Cardiac atrium fibroblast (primary cell): ENCODE measurements around the gene LDLRAP1. TPM values are rescaled to one million over a fixed set of nuclear protein-coding genes. Genes with fewer than 3 reads are reported as not detected.

Source experiments
- total RNA-seq: library from RNA; depleted of rRNA; stranded (reverse); fragments of >200 nt; gene quantifications from 2 replicates; pipeline ENCODE4 v1.2.3, GENCODE V29; 2015

Gene LDLRAP1, protein sequence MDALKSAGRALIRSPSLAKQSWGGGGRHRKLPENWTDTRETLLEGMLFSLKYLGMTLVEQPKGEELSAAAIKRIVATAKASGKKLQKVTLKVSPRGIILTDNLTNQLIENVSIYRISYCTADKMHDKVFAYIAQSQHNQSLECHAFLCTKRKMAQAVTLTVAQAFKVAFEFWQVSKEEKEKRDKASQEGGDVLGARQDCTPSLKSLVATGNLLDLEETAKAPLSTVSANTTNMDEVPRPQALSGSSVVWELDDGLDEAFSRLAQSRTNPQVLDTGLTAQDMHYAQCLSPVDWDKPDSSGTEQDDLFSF
- total RNA-seq = 18.1 and 26.0 TPM in 2 replicates

DNA sequence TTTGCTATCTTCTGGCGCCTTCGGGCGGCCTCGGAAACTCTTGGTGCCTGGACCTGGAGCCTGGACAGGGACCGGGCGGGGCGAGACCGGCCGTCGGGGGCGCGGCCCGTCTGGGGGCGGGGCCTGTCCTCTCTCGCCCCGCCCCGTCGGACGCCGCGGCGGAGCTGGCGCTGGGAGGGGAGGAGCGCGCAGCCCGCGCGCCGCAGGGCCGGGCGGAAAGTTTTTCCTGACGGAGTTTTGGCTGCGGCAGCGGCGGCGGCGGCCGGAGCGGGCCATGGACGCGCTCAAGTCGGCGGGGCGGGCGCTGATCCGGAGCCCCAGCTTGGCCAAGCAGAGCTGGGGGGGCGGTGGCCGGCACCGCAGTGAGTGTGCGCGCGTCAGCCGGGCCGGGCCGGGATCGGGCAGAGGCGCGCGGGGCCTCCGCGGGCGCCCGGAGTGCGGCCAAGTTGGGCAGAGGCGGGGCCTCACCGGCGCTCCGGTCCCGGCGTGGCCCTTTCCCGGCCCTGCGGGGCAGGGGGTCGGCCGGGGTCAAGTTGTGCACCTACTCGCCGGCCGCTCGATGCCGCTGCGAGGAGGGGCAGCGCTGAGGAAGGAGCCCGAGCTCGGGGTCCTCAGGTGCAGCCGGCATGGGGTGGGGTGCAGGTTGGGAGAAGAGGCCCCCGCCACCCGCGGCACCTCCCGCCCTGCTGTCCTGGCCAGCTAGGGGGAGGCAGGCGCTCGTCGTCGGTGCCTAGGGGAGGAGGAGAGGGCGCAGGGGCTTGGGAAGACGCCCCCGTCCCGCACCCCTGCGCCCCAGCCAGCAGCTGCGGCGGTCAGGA lies at the start of gene LDLRAP1:
TSS of gene LDLRAP1 (plus strand) at position 182 of the 818 bp plus-strand sequence. CDS start at position 275, 93 bp downstream.

DNA sequence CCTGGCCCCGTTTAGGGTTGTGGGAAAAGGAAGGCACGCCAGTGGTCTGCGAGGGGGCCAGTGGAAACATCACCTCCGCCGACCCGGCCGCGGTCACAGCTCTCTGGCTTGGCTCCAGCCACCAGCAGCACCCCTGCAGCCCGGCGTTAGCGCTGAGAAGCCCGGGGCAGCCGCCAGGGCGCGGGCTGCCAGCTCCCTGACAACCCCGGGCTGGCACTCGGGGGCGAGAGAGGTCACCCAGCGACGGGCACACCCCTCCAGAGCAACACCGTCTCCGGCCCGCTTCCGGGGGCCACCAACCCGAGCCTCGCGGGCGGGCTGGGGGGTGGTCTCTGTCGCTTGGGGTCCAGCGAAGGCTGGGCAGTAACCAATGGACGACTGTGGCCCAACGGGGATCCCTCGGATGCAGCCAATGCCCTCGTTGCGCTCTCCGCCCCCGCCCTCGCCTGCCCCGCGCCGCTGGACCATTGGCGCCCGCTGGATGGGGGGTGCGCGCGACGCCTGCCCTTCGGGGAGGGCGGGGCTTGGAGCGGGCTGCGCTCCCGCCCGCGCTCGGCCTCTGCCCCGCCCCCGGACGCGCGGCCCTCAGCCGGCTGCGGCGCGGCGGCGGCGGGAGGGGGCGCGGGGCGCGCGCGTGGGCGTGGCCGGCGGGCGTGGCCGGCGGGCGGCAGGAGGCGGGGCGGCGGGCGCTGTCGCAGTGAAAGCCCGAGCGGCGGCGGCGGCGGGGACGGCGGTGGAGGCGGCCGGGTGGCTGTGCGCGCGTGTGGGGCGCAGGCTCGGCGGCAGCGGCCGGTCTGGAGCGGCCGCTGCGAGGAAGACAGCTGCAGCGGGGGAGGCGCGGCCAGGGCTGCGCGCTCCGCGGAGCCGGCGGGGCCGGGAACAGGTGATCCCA lies 72.9 kb downstream of the LDLRAP1 start, which contains the start of gene MAN1C1:
TSS of gene MAN1C1 (plus strand) at position 697 of the 892 bp plus-strand sequence. CDS start 1,007 bp downstream, outside the sequence.

Other genes with a start within 250 kb of the LDLRAP1 start
- gene TMEM50A, start 205.3 kb upstream of the LDLRAP1 start, total RNA-seq = 123 and 142 TPM in 2 replicates
- gene RHCE, start 122.8 kb upstream of the LDLRAP1 start, total RNA-seq = 0.32 and 1.1 TPM in 2 replicates
- gene MACO1, start 112.7 kb upstream of the LDLRAP1 start, total RNA-seq = 12.5 and 14.8 TPM in 2 replicates
- 1.5 and 3.2 TPM in 2 replicates for gene MAN1C1, start 73.2 kb downstream of the LDLRAP1 start, total RNA-seq